Pancreas (tissue), 10 donors: ENCODE data around the gene MARK4. TPM values are rescaled to one million over a fixed set of nuclear protein-coding genes. Genes with fewer than 3 reads are reported as not detected.

Experiments
- ATAC-seq, 4 donors: fragments of 200-7000 bp; cut with Tn5 transposase; one replicate each; pipeline versions ENCODE4 v1.8.0 to v1.9.1; 2020; ENCODE audit warnings: mild to moderate bottlenecking in 4 of 4, moderate library complexity in 4 of 4
- DNase-seq, 6 donors: peaks; one replicate each; pipeline ENCODE4 v3.0.0-alpha.2; 2020
- FAIRE-seq: peaks from 2 replicates; lab custom pipeline; 2012; peaks lifted over from hg19 to GRCh38; lab: Jason Lieb, UNC
- H3K27ac ChIP-seq, 4 donors: fragments of 200-600 bp; sonication (generic); 1 replicate in 3 of 4; 2 replicates in 1 of 4; pipeline versions ENCODE4 v1.5.0 to v1.8.0; 2020
- H3K27me3 ChIP-seq, 4 donors: fragments of 200-600 bp; one replicate each; pipeline ENCODE4 v1.8.0; 2021
- H3K36me3 ChIP-seq, 3 donors: fragments of 200-600 bp; sonication (generic) in 1 of 3; one replicate each; pipeline versions ENCODE4 v1.5.0 to v1.8.0; 2020 to 2021
- H3K4me1 ChIP-seq, 3 donors: fragments of 200-600 bp; one replicate each; pipeline ENCODE4 v1.8.0; 2021
- H3K4me3 ChIP-seq, 4 donors: fragments of 200-600 bp; sonication (generic) in 2 of 4; one replicate each; pipeline versions ENCODE4 v1.5.0 to v1.8.0; 2020 to 2021
- H3K9me3 ChIP-seq, 4 donors: fragments of 200-600 bp; one replicate each; pipeline ENCODE4 v1.8.0; 2021
- WGBS, 2 donors: extraction: QIAGEN DNeasy Blood & Tissue Kit; methylation state at CpG; one replicate each; pipeline ENCODE4 v1.1.7; 2013; 5-methylcytosine and 5-hydroxymethylcytosine counted together
- intact Hi-C, 3 donors: fragments of 100-400 bp; cut with DNase I; formaldehyde crosslinking; loops; one replicate each; pipeline versions ENCODE4 v1.11.1 to v1.14.2; 2022
- polyA plus RNA-seq, 2 donors: library from polyadenylated mRNA; stranded (reverse); fragments of 200-250 nt; gene quantifications; one replicate each; pipeline ENCODE4 v1.2.3, GENCODE V29; 2013
- total RNA-seq, 6 donors: library from RNA; stranded (reverse); fragmentation: NEBNext Ultra II Directional in 4 of 6; extraction: Animal tissue kit (Norgen Biotek cat#: 25700) in 4 of 6; gene quantifications; one replicate each; pipeline versions ENCODE4 v1.2.1 to v1.2.4, GENCODE V29; 2021 to 2023
- TF ChIP-seq, protein P1 (sequence below), 4 donors: fragments of 200-600 bp; sonication (generic) in 3 of 4; IDR thresholded peaks; one replicate each; pipeline versions ENCODE4 v1.5.0 to v1.8.0; 2021; ENCODE audit warnings: antibody characterized with exemption in 4 of 4
- donor health status: healthy with polysubstance abuse.
- donor health status: DM: no; HTN: no; CAD: no; lungs with moderate emphysema.
- donor health status: DM: no; HTN: no; CAD: no.
- donor health status: control.
- donor health status: control.
- donor health status: Bipolar disorder and iron deficiency.
- donor health status: DM: yes; HTN: yes; CAD: no.
- donor health status: DM: no; HTN: no; CAD: no.
- donor health status: DM: no; HTN: no; CAD: no.
- donor health status: DM: yes; HTN: yes; CAD: no.

MARK4 gene
- total and polyA plus RNA-seq, 8 donors = 12.8 to 22.8 (median 20.0) TPM

DNA sequence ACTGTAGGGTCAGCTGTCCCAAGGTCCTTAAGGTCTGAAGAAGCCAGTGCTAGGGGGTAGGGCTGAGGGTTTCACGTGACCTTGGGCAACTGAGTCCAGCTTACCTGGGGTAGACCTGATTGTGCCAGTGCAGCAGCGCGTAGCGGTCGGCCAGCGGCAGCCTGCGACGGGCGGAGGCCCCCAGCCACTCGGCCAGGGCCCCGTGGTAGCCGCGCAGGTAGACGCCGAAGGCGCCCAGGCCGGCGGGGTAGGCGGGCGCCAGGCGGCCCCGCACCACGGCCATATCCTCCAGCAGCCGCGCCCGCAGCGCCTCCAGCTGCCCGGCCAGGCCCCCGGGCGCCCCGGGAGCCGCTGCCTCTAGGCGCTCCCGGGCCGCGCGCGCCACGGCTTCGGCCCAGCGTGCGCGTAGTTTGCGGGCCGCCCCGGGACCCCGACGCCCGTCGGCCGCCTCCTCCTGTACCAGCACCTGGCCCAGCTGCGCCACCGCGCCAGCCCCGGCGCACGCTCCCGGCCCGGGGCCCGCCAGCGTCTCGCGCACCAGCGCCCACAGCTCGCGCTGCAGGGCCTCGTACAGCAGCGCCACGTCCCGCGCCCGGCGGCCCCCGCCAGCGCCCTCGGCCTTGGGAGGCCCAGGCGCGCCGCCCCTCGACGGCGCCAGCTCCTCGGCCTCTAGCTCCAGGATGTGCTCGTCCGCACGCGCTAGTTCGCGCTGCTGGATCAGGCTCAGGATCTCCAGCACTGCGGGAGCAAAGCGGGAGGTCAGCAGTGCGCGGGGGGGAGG, 16.8 kb upstream of the MARK4 start:
- 14 to 22% methylated on average over 60 to 93 of the region's 93 CpGs for WGBS, 2 donors
- FAIRE-seq (no peak), ATAC-seq (peak in 2 of 4 donors; percentile 27 to 35), DNase-seq (no peak)
- no peak overlapping the region for H3K27ac ChIP-seq
- H3K36me3 ChIP-seq = no peaks in the 10 kb centered on the region
- no peaks in the 10 kb centered on the region for H3K27me3 ChIP-seq
- no peaks in the 10 kb centered on the region for H3K9me3 ChIP-seq
- H3K4me3 ChIP-seq = no peak overlapping the region
- H3K4me1 ChIP-seq = no peaks in the 10 kb centered on the region
- TF ChIP-seq, protein P1, sequence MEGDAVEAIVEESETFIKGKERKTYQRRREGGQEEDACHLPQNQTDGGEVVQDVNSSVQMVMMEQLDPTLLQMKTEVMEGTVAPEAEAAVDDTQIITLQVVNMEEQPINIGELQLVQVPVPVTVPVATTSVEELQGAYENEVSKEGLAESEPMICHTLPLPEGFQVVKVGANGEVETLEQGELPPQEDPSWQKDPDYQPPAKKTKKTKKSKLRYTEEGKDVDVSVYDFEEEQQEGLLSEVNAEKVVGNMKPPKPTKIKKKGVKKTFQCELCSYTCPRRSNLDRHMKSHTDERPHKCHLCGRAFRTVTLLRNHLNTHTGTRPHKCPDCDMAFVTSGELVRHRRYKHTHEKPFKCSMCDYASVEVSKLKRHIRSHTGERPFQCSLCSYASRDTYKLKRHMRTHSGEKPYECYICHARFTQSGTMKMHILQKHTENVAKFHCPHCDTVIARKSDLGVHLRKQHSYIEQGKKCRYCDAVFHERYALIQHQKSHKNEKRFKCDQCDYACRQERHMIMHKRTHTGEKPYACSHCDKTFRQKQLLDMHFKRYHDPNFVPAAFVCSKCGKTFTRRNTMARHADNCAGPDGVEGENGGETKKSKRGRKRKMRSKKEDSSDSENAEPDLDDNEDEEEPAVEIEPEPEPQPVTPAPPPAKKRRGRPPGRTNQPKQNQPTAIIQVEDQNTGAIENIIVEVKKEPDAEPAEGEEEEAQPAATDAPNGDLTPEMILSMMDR (IDR thresholded peaks at IDR 0.05) = no peak
- intact Hi-C loops = no loop called here

DNA sequence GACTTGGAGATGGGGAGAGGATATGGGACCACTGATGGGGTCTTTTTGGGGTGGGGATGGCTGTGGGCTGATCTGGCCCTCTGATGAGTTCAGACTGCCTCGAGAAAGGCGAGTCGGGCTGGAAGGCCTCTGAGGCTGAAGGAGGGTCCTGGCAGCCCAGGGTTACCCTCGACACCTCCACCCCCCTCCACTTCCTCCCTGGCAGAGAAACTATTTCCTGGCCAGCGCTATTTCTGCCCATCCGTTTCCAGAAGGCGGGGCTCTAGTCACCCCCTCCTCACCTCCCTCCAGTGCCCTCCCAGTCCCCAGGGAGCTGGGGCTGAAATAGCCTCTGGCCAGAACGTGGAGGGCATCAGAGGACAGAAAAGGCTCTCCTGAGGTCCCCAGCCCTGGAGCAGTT, 15.6 kb upstream of the MARK4 start:
- intact Hi-C loops = no loop called here
- WGBS, 2 donors = 13 to 17% methylated on average over 6 to 8 of the region's 8 CpGs
- DNase-seq = no peak
- no peak for ATAC-seq
- no peak overlapping the region for H3K27ac ChIP-seq
- no peaks in the 10 kb centered on the region for H3K9me3 ChIP-seq
- no peak for FAIRE-seq
- H3K27me3 ChIP-seq = no peaks in the 10 kb centered on the region
- no peak overlapping the region for H3K4me3 ChIP-seq
- no peaks in the 10 kb centered on the region for H3K36me3 ChIP-seq
- H3K4me1 ChIP-seq = no peaks in the 10 kb centered on the region
- TF ChIP-seq, protein P1 (IDR thresholded peaks at IDR 0.05) = no peak

DNA sequence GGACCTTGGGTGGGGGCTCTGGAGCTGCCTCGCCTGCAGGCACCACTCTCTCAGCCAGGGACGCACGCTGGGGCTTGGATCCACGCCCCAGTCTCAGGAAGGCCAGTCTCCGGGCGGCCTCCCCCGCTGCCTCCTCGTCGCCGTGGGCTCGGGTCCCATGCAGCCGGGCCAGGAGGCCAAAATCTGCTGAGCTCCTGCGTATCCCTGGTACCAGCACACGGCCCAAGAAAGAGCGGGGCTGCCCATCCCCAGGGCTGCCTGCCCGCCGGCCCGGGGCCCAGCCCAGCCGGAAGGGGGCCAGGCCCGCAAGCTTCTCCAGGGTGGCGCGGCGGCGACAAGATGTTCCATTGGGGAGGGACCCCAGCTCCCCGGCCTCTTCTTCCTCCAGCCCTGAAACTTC, 12.5 kb upstream of the MARK4 start:
- DNase-seq (no peak), ATAC-seq (no peak), FAIRE-seq (no peak)
- no peaks in the 10 kb centered on the region for H3K36me3 ChIP-seq
- 63 to 76% methylated on average over 25 of the region's 25 CpGs for WGBS, 2 donors
- no peak overlapping the region for H3K4me3 ChIP-seq
- intact Hi-C loops = no loop called here
- no peaks in the 10 kb centered on the region for H3K27me3 ChIP-seq
- no peak overlapping the region for H3K27ac ChIP-seq
- H3K9me3 ChIP-seq = no peaks in the 10 kb centered on the region
- H3K4me1 ChIP-seq = no peaks in the 10 kb centered on the region
- TF ChIP-seq, protein P1 (IDR thresholded peaks at IDR 0.05) = no peak

DNA sequence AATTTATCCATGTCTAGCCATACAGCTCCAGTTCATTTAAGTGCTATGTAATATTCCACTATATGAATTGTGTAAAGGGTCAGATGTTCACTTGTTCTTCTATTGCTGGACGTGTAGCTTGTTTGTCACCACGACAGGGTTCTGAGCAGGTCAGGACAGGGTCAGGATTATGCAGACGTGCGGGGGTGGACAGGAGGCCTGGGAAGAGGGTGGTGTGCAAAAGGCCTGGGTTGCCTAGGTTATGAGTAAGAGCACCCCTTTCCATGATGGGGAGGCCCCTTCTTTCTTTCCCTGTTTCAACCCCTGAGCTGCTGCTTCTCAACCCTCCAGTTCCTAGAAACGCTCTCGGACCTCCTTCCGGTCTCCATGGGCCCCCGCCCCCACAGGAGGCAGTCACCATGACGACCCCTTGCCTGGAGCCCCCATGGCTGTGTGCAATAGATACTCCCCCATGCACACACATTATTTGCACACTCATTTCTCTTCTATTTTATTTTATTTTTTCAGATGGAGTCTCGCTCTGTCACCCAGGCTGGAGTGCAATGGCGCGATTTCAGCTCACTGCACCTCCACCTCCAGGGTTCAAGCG, 7.8 kb upstream of the MARK4 start:
- no peaks in the 10 kb centered on the region for H3K9me3 ChIP-seq
- whole genome bisulfite sequencing, 2 donors = 74 to 77% methylated on average over 13 of the region's 13 CpGs
- ATAC-seq = no peak
- H3K27me3 ChIP-seq = no peaks in the 10 kb centered on the region
- H3K36me3 ChIP-seq = no peaks in the 10 kb centered on the region
- intact Hi-C loops = no loop called here
- no peak overlapping the region for H3K27ac ChIP-seq
- TF ChIP-seq, protein P1 (IDR thresholded peaks at IDR 0.05) = no peak
- no peak for DNase-seq
- no peak for FAIRE-seq
- no peak overlapping the region for H3K4me3 ChIP-seq
- no peaks in the 10 kb centered on the region for H3K4me1 ChIP-seq
